OCI-LY7 (cell line): Measurements from ENCODE around the gene FBH1. TPM values are rescaled to one million over a fixed set of nuclear protein-coding genes. Genes with fewer than 3 reads are reported as not detected.

ENCODE experiments used
- BruUV-seq: library from RNA; stranded (reverse); fragments of 400-500 nt; replicated peaks from 2 replicates; lab custom pipeline; 2021; lab: Mats Ljungman, UMichigan
- CTCF ChIA-PET: fragments of 300-600 bp; sonication (Branson Sonifier 250); formaldehyde crosslinking; loops from one replicate; lab custom pipeline; 2022; ENCODE audit warnings: antibody characterized with exemption; ENCODE audit not compliant: unreplicated experiment; lab: Charles Lee
- POLR2A ChIA-PET: fragments of 300-600 bp; sonication (Branson Sonifier 250); formaldehyde crosslinking; loops from one replicate; lab custom pipeline; 2022; ENCODE audit warnings: antibody characterized with exemption; lab: Charles Lee
- DNase-seq: peaks from one replicate; pipeline ENCODE4 v3.0.0-alpha.2; 2015; ENCODE audit warnings: low spot score
- H2AFZ ChIP-seq: fragments of 200-600 bp; sonication (generic), shearing (Covaris generic); 2 replicates; pipeline ENCODE4 v1.6.1; 2014; ENCODE audit warnings: mild to moderate bottlenecking, antibody characterized with exemption, low read length, moderate library complexity
- H3K27ac ChIP-seq: fragments of 200-600 bp; sonication (generic); 2 replicates; pipeline ENCODE4 v1.5.1; 2014; ENCODE audit warnings: mixed run types, low read depth, mild to moderate bottlenecking, moderate library complexity, low read length, inconsistent platforms; ENCODE audit not compliant: poor library complexity, severe bottlenecking
- H3K36me3 ChIP-seq: fragments of 200-600 bp; sonication (generic); 2 replicates; pipeline ENCODE4 v1.6.1; 2014; ENCODE audit warnings: mild to moderate bottlenecking, antibody characterized with exemption, low read length, moderate library complexity, mixed read lengths; ENCODE audit not compliant: insufficient read depth
- H3K4me1 ChIP-seq: fragments of 200-600 bp; sonication (generic); 2 replicates; pipeline ENCODE4 v1.5.1; 2014; ENCODE audit warnings: mild to moderate bottlenecking, low read length; ENCODE audit not compliant: insufficient read depth, poor library complexity, severe bottlenecking
- H3K4me2 ChIP-seq: fragments of 200-600 bp; sonication (generic); 2 replicates; pipeline ENCODE4 v1.6.1; 2014; ENCODE audit warnings: mild to moderate bottlenecking, low read length
- H3K4me3 ChIP-seq: fragments of 200-600 bp; sonication (generic); 2 replicates; pipeline ENCODE4 v1.5.1; 2014; ENCODE audit warnings: mild to moderate bottlenecking, low read depth, low read length; ENCODE audit not compliant: poor library complexity, severe bottlenecking
- H3K79me2 ChIP-seq: fragments of 200-600 bp; sonication (generic); 2 replicates; pipeline ENCODE4 v1.6.1; 2016; ENCODE audit warnings: low read depth, mild to moderate bottlenecking, low read length, moderate library complexity, mixed read lengths; ENCODE audit not compliant: insufficient read depth
- H3K9me2 ChIP-seq: fragments of 200-600 bp; sonication (generic); 2 replicates; pipeline ENCODE4 v1.6.1; 2016; ENCODE audit warnings: mild to moderate bottlenecking, low read length, mixed read lengths; ENCODE audit not compliant: insufficient read depth
- H3K9me3 ChIP-seq: fragments of 200-600 bp; sonication (generic); 2 replicates; pipeline ENCODE4 v1.6.1; 2014; ENCODE audit warnings: mild to moderate bottlenecking, mixed run types, low read length, mixed read lengths
- H4K20me1 ChIP-seq: fragments of 200-600 bp; sonication (generic); 2 replicates; pipeline ENCODE4 v1.6.1; 2014; ENCODE audit warnings: mild to moderate bottlenecking, antibody characterized with exemption, low read length, moderate library complexity, mixed read lengths; ENCODE audit not compliant: insufficient read depth
- EZH2phosphoT487 ChIP-seq: fragments of 200-600 bp; sonication (generic); IDR thresholded peaks from 2 replicates; pipeline ENCODE4 v1.6.1; 2018; ENCODE audit warnings: low read depth, borderline replicate concordance, mild to moderate bottlenecking, mixed run types, antibody characterized with exemption, low read length, moderate library complexity, mixed read lengths
- intact Hi-C: fragments of 100-400 bp; cut with micrococcal nuclease; formaldehyde crosslinking; loops from one replicate; pipeline ENCODE4 v1.10.0; 2022; ENCODE audit not compliant: unreplicated experiment
- total RNA-seq, 2 experiments: library from RNA; depleted of rRNA in 1 of 2; stranded (reverse); fragments of >200 nt in 1 of 2; shearing (Covaris generic) in 1 of 2; gene quantifications; 2 replicates each; pipeline ENCODE4 v1.2.3, GENCODE V29; 2014 to 2022
- TF ChIP-seq, protein P1 (sequence below): fragments of 200-600 bp; sonication (generic); conservative IDR thresholded peaks from 2 replicates; pipeline ENCODE4 v1.5.1; 2014; ENCODE audit warnings: mild to moderate bottlenecking, antibody characterized with exemption, low read length, moderate library complexity, mixed read lengths

FBH1 gene
- total RNA-seq, 2 experiments from 2014 or later: 58.1 to 65.6 TPM

- TF ChIP-seq, protein P1, sequence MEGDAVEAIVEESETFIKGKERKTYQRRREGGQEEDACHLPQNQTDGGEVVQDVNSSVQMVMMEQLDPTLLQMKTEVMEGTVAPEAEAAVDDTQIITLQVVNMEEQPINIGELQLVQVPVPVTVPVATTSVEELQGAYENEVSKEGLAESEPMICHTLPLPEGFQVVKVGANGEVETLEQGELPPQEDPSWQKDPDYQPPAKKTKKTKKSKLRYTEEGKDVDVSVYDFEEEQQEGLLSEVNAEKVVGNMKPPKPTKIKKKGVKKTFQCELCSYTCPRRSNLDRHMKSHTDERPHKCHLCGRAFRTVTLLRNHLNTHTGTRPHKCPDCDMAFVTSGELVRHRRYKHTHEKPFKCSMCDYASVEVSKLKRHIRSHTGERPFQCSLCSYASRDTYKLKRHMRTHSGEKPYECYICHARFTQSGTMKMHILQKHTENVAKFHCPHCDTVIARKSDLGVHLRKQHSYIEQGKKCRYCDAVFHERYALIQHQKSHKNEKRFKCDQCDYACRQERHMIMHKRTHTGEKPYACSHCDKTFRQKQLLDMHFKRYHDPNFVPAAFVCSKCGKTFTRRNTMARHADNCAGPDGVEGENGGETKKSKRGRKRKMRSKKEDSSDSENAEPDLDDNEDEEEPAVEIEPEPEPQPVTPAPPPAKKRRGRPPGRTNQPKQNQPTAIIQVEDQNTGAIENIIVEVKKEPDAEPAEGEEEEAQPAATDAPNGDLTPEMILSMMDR: peak; percentile 58
- no peak for TF ChIP-seq EZH2phosphoT487
- no peaks in the 10 kb centered on the region for H3K79me2 ChIP-seq
- H3K4me1 ChIP-seq: peaks cover 19% of the 10 kb centered on the region
- H3K36me3 ChIP-seq: no peaks in the 10 kb centered on the region
- no peaks in the 10 kb centered on the region for H3K9me2 ChIP-seq
- POLR2A ChIA-PET: interaction anchor here (0.8 to 2.8 kb wide), 4 partner anchors 10 to 71 kb away, joined by 3 to 13 read pairs (median 4); no protein-coding TSS in a partner anchor
- H3K4me3 ChIP-seq: peak within 1 kb of the TSS; percentile 89
- CTCF ChIA-PET: interaction anchor here (0.6 to 0.7 kb wide), 2 partner anchors 352 to 372 kb away, joined by 3 read pairs; no protein-coding TSS in a partner anchor
- H3K9me3 ChIP-seq: no peaks in the 10 kb centered on the region
- BruUV-seq: no TSS peak
- intact Hi-C loops: loop anchor here (2.0 to 5.0 kb wide), 2 partner anchors 87 to 530 kb away; partner anchors contain the start of gene FBH1
- no peaks in the 10 kb centered on the region for H4K20me1 ChIP-seq
- H3K27ac ChIP-seq: peak within 1 kb of the TSS; percentile 33
- peak within 1 kb of the TSS; percentile 87 for H3K4me2 ChIP-seq
- peak within 1 kb of the TSS; percentile 79 for H2AFZ ChIP-seq
- peak; percentile 81 for DNase-seq
Observed at GRCh38 chr10:5977471-5978229, 87.6 kb downstream of the FBH1 start, which contains the start of gene IL15RA. TSS of gene IL15RA (minus strand) at chr10:5977543. CDS start at chr10:5977492, 51 bp downstream.

DNA sequence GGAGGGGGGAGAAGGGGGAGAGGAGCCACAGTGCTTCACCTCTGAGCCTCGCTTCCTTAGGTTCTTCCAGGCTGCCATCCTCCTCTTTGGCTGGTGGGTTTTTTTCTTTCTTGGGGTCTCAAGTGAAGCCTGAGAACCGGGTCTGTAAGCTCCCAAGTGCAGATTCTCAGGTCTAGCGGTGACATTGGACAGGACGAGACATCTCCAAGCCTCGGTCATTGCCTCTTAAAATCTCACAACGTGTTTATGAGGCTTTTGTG lies 88.1 kb downstream of the FBH1 start:
- Histone ChIP-seq H3K9me2 (no peaks in the 10 kb centered on the region), H2AFZ (peak overlapping the region; percentile 79; the same call in 1 of the 2 replicates), H3K27ac (no peak overlapping the region), H3K4me3 (peak overlapping the region; percentile 89), H3K36me3 (no peaks in the 10 kb centered on the region), H3K4me1 (peaks cover 19% of the 10 kb centered on the region), H3K79me2 (no peaks in the 10 kb centered on the region), H3K4me2 (peak overlapping the region; percentile 87), H3K9me3 (no peaks in the 10 kb centered on the region), H4K20me1 (no peaks in the 10 kb centered on the region)
- intact Hi-C loops: loop anchor here (5.0 kb wide), 1 partner anchor 531 kb away; no protein-coding TSS in a partner anchor
- ChIA-PET POLR2A (interaction anchor here (0.6 to 1.1 kb wide), 5 partner anchors 7 to 91 kb away, joined by 3 to 5 read pairs (median 3); no protein-coding TSS in a partner anchor), CTCF (interaction anchor here (0.6 to 0.7 kb wide), 2 partner anchors 353 to 372 kb away, joined by 3 read pairs; no protein-coding TSS in a partner anchor)
- DNase-seq: no peak
- TF ChIP-seq, protein P1: no peak
- TF ChIP-seq EZH2phosphoT487: no peak
- no TSS peak for BruUV-seq

- TF ChIP-seq, protein P1: no peak
- no peak for TF ChIP-seq EZH2phosphoT487
- Histone ChIP-seq H3K4me2 (no peak overlapping the region), H4K20me1 (no peaks in the 10 kb centered on the region), H3K36me3 (no peaks in the 10 kb centered on the region), H3K79me2 (no peaks in the 10 kb centered on the region), H2AFZ (no peak overlapping the region), H3K27ac (no peak overlapping the region), H3K9me3 (no peaks in the 10 kb centered on the region), H3K9me2 (no peaks in the 10 kb centered on the region), H3K4me1 (peaks cover 9% of the 10 kb centered on the region), H3K4me3 (no peak overlapping the region)
- POLR2A ChIA-PET: interaction anchor here (0.6 to 1.0 kb wide), 2 partner anchors 9 to 10 kb away, joined by 3 read pairs; no protein-coding TSS in a partner anchor
- CTCF ChIA-PET: interaction anchor here (0.9 kb wide), 1 partner anchor 22 kb away, joined by 3 read pairs; no protein-coding TSS in a partner anchor
- intact Hi-C loops: no loop called here
- DNase-seq: no peak
- BruUV-seq: no TSS peak
Observed at GRCh38 chr10:5981529-5981928, 91.5 kb downstream of the FBH1 start.
